Measurements from ENCODE around the gene SEC22A.

Gene SEC22A

DNA sequence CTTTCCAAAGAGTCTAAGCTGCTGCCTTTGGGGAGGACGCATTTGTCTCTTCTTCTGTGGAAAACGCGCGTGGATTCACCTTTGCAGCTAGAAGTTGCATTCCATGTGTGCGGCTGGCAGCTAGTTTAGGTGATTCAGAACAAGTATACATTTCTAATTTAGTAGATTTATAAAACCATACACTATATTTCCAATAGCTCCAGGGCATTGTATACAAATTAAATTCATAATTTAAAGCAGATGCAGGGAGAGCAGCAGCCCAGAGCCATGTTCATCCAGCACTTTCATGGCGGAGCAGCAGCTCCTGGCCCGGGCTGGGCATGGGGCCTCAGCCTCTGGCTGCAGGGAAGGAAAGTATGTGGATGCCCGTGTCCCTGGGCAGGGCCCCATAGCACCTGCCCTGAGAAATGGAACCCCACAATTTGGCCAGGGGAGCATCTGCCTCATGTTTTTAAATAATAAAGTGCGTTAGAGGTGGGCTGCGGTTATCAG, 42.8 kb upstream of the SEC22A start:
- H3K27ac ChIP-seq (ENCODE audit: low read length) = no peak overlapping the region
- no peaks in the 10 kb centered on the region for H3K27me3 ChIP-seq (ENCODE audit: control insufficient read depth, insufficient read depth, low read length)
- no peak overlapping the region for H3K4me3 ChIP-seq (ENCODE audit: low read length)
- no peaks in the 10 kb centered on the region for H3K9me3 ChIP-seq (ENCODE audit: control insufficient read depth, low read depth, low read length)
- no peaks in the 10 kb centered on the region for H3K4me1 ChIP-seq (ENCODE audit: control insufficient read depth, low read depth, low read length)
- H3K9ac ChIP-seq (ENCODE audit: low read length) = no peak overlapping the region
- peaks cover 6% of the 10 kb centered on the region for H3K36me3 ChIP-seq (ENCODE audit: control insufficient read depth, low read depth, low read length)

DNA sequence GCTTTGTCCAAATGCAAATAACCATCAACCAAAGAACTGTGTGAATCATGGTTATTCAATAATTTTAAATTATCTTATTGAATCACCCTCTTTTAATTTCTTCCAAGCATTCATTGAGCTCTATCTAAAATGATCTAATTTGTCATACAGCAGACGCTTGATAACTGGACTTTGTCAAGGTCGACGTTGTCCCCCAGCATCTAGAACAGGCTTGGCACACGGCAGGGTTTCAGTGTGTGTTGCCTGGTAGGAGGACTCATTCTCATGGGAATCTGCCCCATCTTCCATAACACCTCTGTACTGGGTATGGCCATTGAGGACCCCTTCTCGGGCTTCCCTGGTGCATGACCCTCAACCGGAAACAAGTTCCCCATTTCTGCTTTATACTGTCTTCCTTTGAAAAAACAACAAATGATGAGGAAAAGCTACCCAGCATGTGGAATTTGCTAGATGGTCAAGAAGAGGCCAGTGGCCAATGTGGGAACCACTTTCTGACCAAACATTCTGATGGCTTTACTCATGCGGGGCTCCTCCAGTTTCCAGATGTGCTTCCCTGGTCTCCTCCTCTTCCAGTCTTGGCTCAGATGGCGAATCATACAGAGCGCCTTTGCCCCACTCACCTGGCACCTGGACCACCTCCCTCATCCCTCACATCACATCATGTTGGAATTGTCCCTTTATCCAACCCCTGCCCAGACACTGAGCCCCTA, 41.7 kb upstream of the SEC22A start:
- no peaks in the 10 kb centered on the region for H3K27me3 ChIP-seq (ENCODE audit: control insufficient read depth, insufficient read depth, low read length)
- no peak overlapping the region for H3K27ac ChIP-seq (ENCODE audit: low read length)
- H3K4me1 ChIP-seq (ENCODE audit: control insufficient read depth, low read depth, low read length) = no peaks in the 10 kb centered on the region
- peaks cover 4% of the 10 kb centered on the region for H3K9me3 ChIP-seq (ENCODE audit: control insufficient read depth, low read depth, low read length)
- H3K9ac ChIP-seq (ENCODE audit: low read length) = no peak overlapping the region
- H3K36me3 ChIP-seq (ENCODE audit: control insufficient read depth, low read depth, low read length) = peaks cover 16% of the 10 kb centered on the region
- no peak overlapping the region for H3K4me3 ChIP-seq (ENCODE audit: low read length)

DNA sequence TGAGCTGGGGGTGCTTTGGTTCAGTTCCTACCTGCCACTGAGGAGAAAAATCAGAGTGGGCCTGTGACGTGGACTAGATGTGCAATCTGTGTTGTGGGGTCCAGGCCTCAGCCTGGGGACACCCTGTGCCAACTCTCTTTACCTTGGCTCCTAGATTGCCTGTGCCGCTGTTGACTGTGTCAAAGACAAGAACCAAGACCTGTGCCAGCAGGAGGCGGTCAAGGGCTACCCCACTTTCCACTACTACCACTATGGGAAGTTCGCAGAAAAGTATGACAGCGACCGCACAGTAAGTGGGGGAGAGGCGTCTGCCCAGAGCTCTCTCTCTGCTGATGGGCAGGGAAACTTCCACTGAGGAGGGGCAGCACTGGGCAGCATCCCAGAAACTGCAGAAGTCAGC, 40.6 kb upstream of the SEC22A start:
- no peaks in the 10 kb centered on the region for H3K4me1 ChIP-seq (ENCODE audit: control insufficient read depth, low read depth, low read length)
- H3K27me3 ChIP-seq (ENCODE audit: control insufficient read depth, insufficient read depth, low read length) = no peaks in the 10 kb centered on the region
- H3K9me3 ChIP-seq (ENCODE audit: control insufficient read depth, low read depth, low read length) = peaks cover 6% of the 10 kb centered on the region
- H3K27ac ChIP-seq (ENCODE audit: low read length) = no peak overlapping the region
- no peak overlapping the region for H3K4me3 ChIP-seq (ENCODE audit: low read length)
- H3K9ac ChIP-seq (ENCODE audit: low read length) = no peak overlapping the region
- H3K36me3 ChIP-seq (ENCODE audit: control insufficient read depth, low read depth, low read length) = peaks cover 16% of the 10 kb centered on the region

DNA sequence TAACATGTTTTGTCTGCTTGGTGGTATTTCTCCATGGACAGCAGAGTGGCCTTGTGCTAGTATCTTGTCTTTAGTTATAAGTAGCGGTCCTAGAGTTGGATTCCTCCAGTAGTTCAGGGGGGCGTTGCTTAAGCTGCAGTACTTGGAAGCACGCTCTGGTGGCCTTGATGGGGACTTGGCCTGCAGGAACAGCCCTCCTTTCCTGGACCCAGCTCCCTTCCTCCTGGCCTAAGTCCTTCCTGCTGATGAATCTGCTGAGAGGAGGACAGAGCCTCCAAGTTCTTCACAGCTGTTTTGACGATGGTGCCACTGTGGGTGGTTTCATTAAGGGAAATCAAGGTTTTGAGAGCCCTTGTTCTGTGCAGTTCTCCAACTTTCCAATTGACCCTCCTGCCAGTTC, 38.6 kb upstream of the SEC22A start:
- Histone ChIP-seq H3K4me1 (ENCODE audit: control insufficient read depth, low read depth, low read length) (no peaks in the 10 kb centered on the region), H3K4me3 (ENCODE audit: low read length) (no peak overlapping the region), H3K9ac (ENCODE audit: low read length) (no peak overlapping the region), H3K27me3 (ENCODE audit: control insufficient read depth, insufficient read depth, low read length) (no peaks in the 10 kb centered on the region), H3K9me3 (ENCODE audit: control insufficient read depth, low read depth, low read length) (peaks cover 6% of the 10 kb centered on the region), H3K36me3 (ENCODE audit: control insufficient read depth, low read depth, low read length) (peaks cover 16% of the 10 kb centered on the region), H3K27ac (ENCODE audit: low read length) (no peak overlapping the region)

DNA sequence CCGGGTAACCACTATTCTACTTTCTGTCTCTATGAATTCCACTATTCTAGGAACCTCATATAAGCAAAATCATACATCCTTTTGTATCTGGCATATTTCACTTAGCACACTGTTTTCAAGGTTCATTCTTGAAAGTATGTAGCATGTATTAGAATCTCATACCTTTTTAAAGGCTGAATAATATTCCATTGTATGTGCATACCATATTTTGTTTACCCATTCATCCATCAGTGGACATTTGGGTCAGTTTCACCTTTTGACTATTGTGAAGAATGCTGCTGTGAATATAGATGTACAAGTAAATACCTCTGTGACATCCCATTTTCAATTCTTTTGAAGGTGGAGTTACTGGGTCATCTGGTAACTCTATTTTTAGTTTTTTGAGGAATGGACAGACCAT, 36.6 kb upstream of the SEC22A start:
- no peak overlapping the region for H3K9ac ChIP-seq (ENCODE audit: low read length)
- no peak overlapping the region for H3K27ac ChIP-seq (ENCODE audit: low read length)
- H3K9me3 ChIP-seq (ENCODE audit: control insufficient read depth, low read depth, low read length) = peaks cover 6% of the 10 kb centered on the region
- H3K4me1 ChIP-seq (ENCODE audit: control insufficient read depth, low read depth, low read length) = peaks cover 5% of the 10 kb centered on the region
- H3K27me3 ChIP-seq (ENCODE audit: control insufficient read depth, insufficient read depth, low read length) = no peaks in the 10 kb centered on the region
- peaks cover 13% of the 10 kb centered on the region for H3K36me3 ChIP-seq (ENCODE audit: control insufficient read depth, low read depth, low read length)
- H3K4me3 ChIP-seq (ENCODE audit: low read length) = no peak overlapping the region

DNA sequence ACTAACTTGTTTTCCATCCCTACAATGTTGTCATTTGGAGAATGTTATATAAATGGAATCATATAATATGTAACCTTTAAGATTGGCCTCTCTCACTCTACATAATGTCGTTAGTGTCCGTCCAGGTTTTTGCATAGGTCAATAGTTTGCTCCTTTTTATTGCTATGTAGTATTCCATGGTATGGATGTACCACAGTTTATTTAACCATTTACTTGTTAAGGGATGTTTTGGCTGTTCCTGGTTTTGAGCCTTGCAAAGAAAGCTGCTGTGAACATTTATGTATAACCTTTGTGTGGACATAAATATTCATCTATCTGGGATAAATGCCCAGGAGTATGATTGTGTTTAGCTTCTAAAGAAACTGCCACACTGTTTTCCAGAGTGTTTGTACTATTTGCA, 34.1 kb upstream of the SEC22A start:
- H3K4me1 ChIP-seq (ENCODE audit: control insufficient read depth, low read depth, low read length) = peaks cover 5% of the 10 kb centered on the region
- peaks cover 6% of the 10 kb centered on the region for H3K9me3 ChIP-seq (ENCODE audit: control insufficient read depth, low read depth, low read length)
- H3K4me3 ChIP-seq (ENCODE audit: low read length) = no peak overlapping the region
- H3K36me3 ChIP-seq (ENCODE audit: control insufficient read depth, low read depth, low read length) = peaks cover 13% of the 10 kb centered on the region
- H3K27me3 ChIP-seq (ENCODE audit: control insufficient read depth, insufficient read depth, low read length) = no peaks in the 10 kb centered on the region
- no peak overlapping the region for H3K9ac ChIP-seq (ENCODE audit: low read length)
- no peak overlapping the region for H3K27ac ChIP-seq (ENCODE audit: low read length)

DNA sequence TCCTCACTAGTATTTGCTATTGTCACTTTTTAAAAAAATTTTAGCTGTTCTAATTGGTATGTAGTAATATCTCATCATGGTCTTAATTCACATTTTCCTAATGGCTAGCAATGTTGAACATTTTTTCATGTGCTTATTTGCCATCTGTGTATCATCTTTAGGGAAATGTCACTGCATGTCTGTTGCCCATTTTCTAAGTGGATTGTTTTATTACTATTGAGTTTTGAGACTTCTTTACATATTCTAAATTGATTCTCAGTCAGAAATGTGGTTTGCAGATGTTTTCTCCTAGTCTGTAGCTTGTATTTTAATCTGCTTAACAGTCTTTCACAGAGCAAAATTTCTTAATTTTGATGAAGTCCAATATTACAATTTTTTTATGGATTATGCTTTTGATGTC, 33.6 kb upstream of the SEC22A start:
- no peak overlapping the region for H3K4me3 ChIP-seq (ENCODE audit: low read length)
- H3K36me3 ChIP-seq (ENCODE audit: control insufficient read depth, low read depth, low read length) = peaks cover 13% of the 10 kb centered on the region
- no peaks in the 10 kb centered on the region for H3K27me3 ChIP-seq (ENCODE audit: control insufficient read depth, insufficient read depth, low read length)
- peaks cover 5% of the 10 kb centered on the region for H3K4me1 ChIP-seq (ENCODE audit: control insufficient read depth, low read depth, low read length)
- H3K27ac ChIP-seq (ENCODE audit: low read length) = no peak overlapping the region
- H3K9me3 ChIP-seq (ENCODE audit: control insufficient read depth, low read depth, low read length) = peaks cover 6% of the 10 kb centered on the region
- H3K9ac ChIP-seq (ENCODE audit: low read length) = no peak overlapping the region

DNA sequence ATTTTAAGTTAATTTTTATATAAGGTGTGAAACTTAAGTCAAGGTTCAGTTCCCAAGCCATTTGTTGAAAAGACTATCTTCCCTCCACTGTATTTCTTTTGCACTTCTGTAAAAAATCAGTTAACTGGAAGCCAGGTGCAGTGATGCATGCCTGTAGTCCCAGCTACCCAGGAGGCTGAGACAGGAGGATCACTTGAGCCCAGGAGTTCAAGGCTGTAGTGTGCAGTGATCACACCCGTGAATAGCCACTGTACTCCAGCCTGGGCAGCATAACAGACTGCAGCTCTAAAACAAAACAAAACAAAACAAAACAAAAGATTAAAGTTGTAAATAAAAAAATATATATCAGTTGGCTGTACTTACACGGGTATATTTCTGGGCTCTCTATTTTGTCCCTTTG, 33.1 kb upstream of the SEC22A start:
- H3K27me3 ChIP-seq (ENCODE audit: control insufficient read depth, insufficient read depth, low read length) = no peaks in the 10 kb centered on the region
- peaks cover 5% of the 10 kb centered on the region for H3K4me1 ChIP-seq (ENCODE audit: control insufficient read depth, low read depth, low read length)

DNA sequence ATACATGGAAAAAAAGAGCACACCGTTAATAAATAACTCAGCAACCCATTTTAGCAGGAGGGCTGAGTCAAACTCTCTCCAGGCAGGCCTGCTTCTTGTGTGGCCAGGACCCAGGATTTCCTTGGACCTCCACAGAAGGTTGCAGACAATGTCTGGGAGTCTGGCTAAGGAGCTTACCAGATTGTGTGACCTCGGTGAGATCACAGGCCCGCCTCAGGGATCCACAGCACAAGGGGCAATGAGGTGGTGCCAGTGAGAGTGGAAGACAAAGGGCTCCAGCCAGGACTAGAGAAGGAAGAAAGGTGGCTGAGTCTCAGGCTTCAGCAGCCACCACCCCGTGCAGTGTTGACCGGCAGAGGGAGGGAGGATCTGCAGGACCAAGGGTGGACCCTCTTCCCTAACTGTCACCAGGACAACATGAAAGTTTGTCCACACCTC, 32.2 kb upstream of the SEC22A start:
- Histone ChIP-seq H3K27me3 (ENCODE audit: control insufficient read depth, insufficient read depth, low read length) (no peaks in the 10 kb centered on the region), H3K27ac (ENCODE audit: low read length) (no peak overlapping the region), H3K4me1 (ENCODE audit: control insufficient read depth, low read depth, low read length) (peaks cover 5% of the 10 kb centered on the region), H3K9me3 (ENCODE audit: control insufficient read depth, low read depth, low read length) (peaks cover 6% of the 10 kb centered on the region), H3K4me3 (ENCODE audit: low read length) (no peak overlapping the region), H3K36me3 (ENCODE audit: control insufficient read depth, low read depth, low read length) (peaks cover 6% of the 10 kb centered on the region), H3K9ac (ENCODE audit: low read length) (no peak overlapping the region)

More for the DNA sequence above, 33.1 kb upstream of the SEC22A start:
- Histone ChIP-seq H3K36me3 (ENCODE audit: control insufficient read depth, low read depth, low read length) (peaks cover 10% of the 10 kb centered on the region), H3K27ac (ENCODE audit: low read length) (no peak overlapping the region), H3K4me3 (ENCODE audit: low read length) (no peak overlapping the region), H3K9ac (ENCODE audit: low read length) (no peak overlapping the region), H3K9me3 (ENCODE audit: control insufficient read depth, low read depth, low read length) (peaks cover 6% of the 10 kb centered on the region)

DNA sequence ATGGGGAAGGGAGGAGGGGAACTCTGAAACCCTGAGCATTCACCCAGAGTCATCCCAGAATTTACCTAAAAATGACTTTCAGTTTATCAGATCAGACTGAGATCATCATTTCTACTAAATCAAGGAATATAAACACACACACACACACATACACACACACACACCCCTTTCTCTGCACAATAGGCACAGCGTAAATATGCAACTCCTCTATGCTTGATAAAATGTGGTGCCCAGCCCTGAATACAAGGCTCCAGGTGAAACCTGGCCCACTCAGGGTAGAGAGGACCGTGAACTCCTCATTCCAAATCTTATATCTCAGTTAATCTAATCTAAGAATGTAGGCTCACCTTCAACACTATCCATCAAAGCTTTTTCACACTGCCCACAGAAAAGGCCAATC, 31.8 kb upstream of the SEC22A start:
- peaks cover 2% of the 10 kb centered on the region for H3K36me3 ChIP-seq (ENCODE audit: control insufficient read depth, low read depth, low read length)
- H3K27ac ChIP-seq (ENCODE audit: low read length) = no peak overlapping the region
- peaks cover 9% of the 10 kb centered on the region for H3K4me1 ChIP-seq (ENCODE audit: control insufficient read depth, low read depth, low read length)
- peaks cover 3% of the 10 kb centered on the region for H3K9me3 ChIP-seq (ENCODE audit: control insufficient read depth, low read depth, low read length)
- no peak overlapping the region for H3K4me3 ChIP-seq (ENCODE audit: low read length)
- H3K9ac ChIP-seq (ENCODE audit: low read length) = no peak overlapping the region
- H3K27me3 ChIP-seq (ENCODE audit: control insufficient read depth, insufficient read depth, low read length) = no peaks in the 10 kb centered on the region

DNA sequence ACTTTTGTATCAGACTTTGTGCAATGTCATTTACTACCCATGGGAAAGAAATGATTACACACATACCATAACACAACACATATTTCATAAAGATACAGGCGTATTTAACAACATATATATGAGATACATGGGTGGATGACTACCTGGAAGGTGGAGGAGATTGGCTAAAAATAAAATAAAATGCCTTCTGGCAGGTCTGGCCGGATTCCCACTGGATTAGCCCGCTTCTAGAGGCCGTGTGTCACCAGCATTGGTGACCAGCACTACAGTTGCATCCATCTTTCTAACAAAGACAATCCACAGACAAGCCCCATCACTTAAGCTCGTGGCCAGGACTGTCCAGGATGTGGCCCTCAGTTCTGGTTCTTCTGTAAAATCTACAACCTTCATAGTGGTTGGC, 21.0 kb upstream of the SEC22A start:
- H3K27me3 ChIP-seq (ENCODE audit: control insufficient read depth, insufficient read depth, low read length) = no peaks in the 10 kb centered on the region
- H3K4me1 ChIP-seq (ENCODE audit: control insufficient read depth, low read depth, low read length) = no peaks in the 10 kb centered on the region
- no peak overlapping the region for H3K9ac ChIP-seq (ENCODE audit: low read length)
- H3K36me3 ChIP-seq (ENCODE audit: control insufficient read depth, low read depth, low read length) = no peaks in the 10 kb centered on the region
- H3K4me3 ChIP-seq (ENCODE audit: low read length) = no peak overlapping the region
- no peak overlapping the region for H3K27ac ChIP-seq (ENCODE audit: low read length)
- no peaks in the 10 kb centered on the region for H3K9me3 ChIP-seq (ENCODE audit: control insufficient read depth, low read depth, low read length)

DNA sequence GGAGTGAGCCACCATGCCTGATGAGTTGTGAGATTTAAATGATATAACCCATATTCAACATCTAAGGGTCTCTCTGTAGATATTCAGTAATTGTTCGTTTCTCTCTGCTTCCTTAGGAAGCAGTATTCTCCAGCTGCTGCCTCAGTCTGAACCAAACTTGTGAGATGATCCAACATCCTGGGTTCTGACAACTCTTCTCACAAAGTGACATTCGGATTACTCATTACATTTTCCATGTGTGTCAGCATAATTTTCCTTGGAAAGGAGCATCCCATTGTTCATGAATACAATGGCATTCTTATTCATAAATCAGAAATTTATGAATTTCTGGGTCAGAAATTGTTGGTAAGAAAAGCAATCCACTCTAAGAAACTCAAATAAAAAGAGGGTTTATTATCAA, 15.0 kb upstream of the SEC22A start:
- no peak overlapping the region for H3K27ac ChIP-seq (ENCODE audit: low read length)
- H3K27me3 ChIP-seq (ENCODE audit: control insufficient read depth, insufficient read depth, low read length) = no peaks in the 10 kb centered on the region
- H3K4me3 ChIP-seq (ENCODE audit: low read length) = no peak overlapping the region
- H3K9me3 ChIP-seq (ENCODE audit: control insufficient read depth, low read depth, low read length) = no peaks in the 10 kb centered on the region
- no peaks in the 10 kb centered on the region for H3K36me3 ChIP-seq (ENCODE audit: control insufficient read depth, low read depth, low read length)
- no peaks in the 10 kb centered on the region for H3K4me1 ChIP-seq (ENCODE audit: control insufficient read depth, low read depth, low read length)
- no peak overlapping the region for H3K9ac ChIP-seq (ENCODE audit: low read length)
